ENCODE measurements around the gene RBMS3. TPM values are rescaled to one million over a fixed set of nuclear protein-coding genes. Genes with fewer than 3 reads are reported as not detected.

RBMS3 gene
- total and polyA plus RNA-seq, 9 donors: 11.6 to 79.2 (median 63.1) TPM

- Histone ChIP-seq H3K9me3 (no peaks in the 10 kb centered on the region), H3K27ac (no peak overlapping the region), H3K4me3 (no peak overlapping the region), H3K27me3 (no peaks in the 10 kb centered on the region), H3K4me1 (ENCODE audit: insufficient read depth) (peaks cover 13% of the 10 kb centered on the region), H3K36me3 (no peaks in the 10 kb centered on the region)
- intact Hi-C loops (cut with DNase I): no loop called here
- DNase-seq: no peak
- WGBS, 3 donors: 62 to 85% (median 66%) methylated on average over 2 of the region's 2 CpGs
- no peak for TF ChIP-seq POLR2A (IDR thresholded peaks at IDR 0.05)
- no peak for TF ChIP-seq CTCF (IDR thresholded peaks at IDR 0.05)
- TF ChIP-seq EP300 (IDR thresholded peaks at IDR 0.05): no peak
These were observed 277.0 kb downstream of the RBMS3 start for GRCh38 chr3:29557825-29558224.

- Histone ChIP-seq H3K36me3 (no peaks in the 10 kb centered on the region), H3K4me1 (ENCODE audit: insufficient read depth) (peaks cover 9% of the 10 kb centered on the region), H3K27me3 (no peaks in the 10 kb centered on the region), H3K4me3 (no peak overlapping the region), H3K9me3 (no peaks in the 10 kb centered on the region), H3K27ac (no peak overlapping the region)
- WGBS, 3 donors: 14 to 20% (median 17%) methylated on average over 1 of the region's 1 CpG
- TF ChIP-seq CTCF (IDR thresholded peaks at IDR 0.05) (no peak), POLR2A (IDR thresholded peaks at IDR 0.05) (no peak), EP300 (IDR thresholded peaks at IDR 0.05) (no peak)
- intact Hi-C loops (cut with DNase I): no loop called here
- no peak for DNase-seq
These were observed 279.0 kb downstream of the RBMS3 start for GRCh38 chr3:29559741-29560465.

GRCh38 chr3:29561651-29562149, 280.8 kb downstream of the RBMS3 start:
- no peaks in the 10 kb centered on the region for H3K9me3 ChIP-seq
- H3K4me1 ChIP-seq (ENCODE audit: insufficient read depth): peaks cover 5% of the 10 kb centered on the region
- intact Hi-C loops (cut with DNase I): no loop called here
- DNase-seq: no peak
- H3K36me3 ChIP-seq: no peaks in the 10 kb centered on the region
- H3K4me3 ChIP-seq: no peak overlapping the region
- 89 to 93% (median 91%) methylated on average over 4 of the region's 4 CpGs for WGBS, 3 donors
- H3K27me3 ChIP-seq: no peaks in the 10 kb centered on the region
- H3K27ac ChIP-seq: no peak overlapping the region
- TF ChIP-seq EP300 (IDR thresholded peaks at IDR 0.05) (no peak), POLR2A (IDR thresholded peaks at IDR 0.05) (no peak), CTCF (IDR thresholded peaks at IDR 0.05) (no peak)

GRCh38 chr3:29565236-29565635, 284.4 kb downstream of the RBMS3 start:
- TF ChIP-seq EP300 (IDR thresholded peaks at IDR 0.05): no peak
- no peak for TF ChIP-seq POLR2A (IDR thresholded peaks at IDR 0.05)
- no peak for TF ChIP-seq CTCF (IDR thresholded peaks at IDR 0.05)
- Histone ChIP-seq H3K36me3 (no peaks in the 10 kb centered on the region), H3K27ac (no peak overlapping the region), H3K9me3 (no peaks in the 10 kb centered on the region), H3K4me1 (ENCODE audit: insufficient read depth) (peaks cover 3% of the 10 kb centered on the region), H3K4me3 (no peak overlapping the region), H3K27me3 (no peaks in the 10 kb centered on the region)
- no peak for DNase-seq
- intact Hi-C loops (cut with DNase I): no loop called here
